Ecto neural progenitor cell (in vitro differentiated cells): Measurements from ENCODE around the gene SERPINB6.
A peak's percentile ranks its signal among the peaks of the same experiment; 100 is the strongest.
"Not testable (repeated sequence)": the region's sequence is repeated elsewhere in the genome, so short reads cannot be mapped to it uniquely, and the experiment has no call there.

Experiments
- DNase-seq: peaks from one replicate; pipeline ENCODE4 v3.0.0-alpha.2; 2018; ENCODE audit warnings: low spot score

The SERPINB6 gene

GRCh38 chr6:2958776-2959175, 12.6 kb downstream of the SERPINB6 start:
- DNase-seq = no peak

- no peak for DNase-seq
Measured at GRCh38 chr6:2958331-2958711, 13.0 kb downstream of the SERPINB6 start.

- DNase-seq = no peak
Measured at GRCh38 chr6:2957696-2958330, 13.6 kb downstream of the SERPINB6 start.

GRCh38 chr6:2956930-2957685, 14.3 kb downstream of the SERPINB6 start:
- no peak for DNase-seq

- no peak for DNase-seq
Measured at GRCh38 chr6:2953098-2953497, 18.3 kb downstream of the SERPINB6 start.

- DNase-seq = peak; percentile 88
Measured at GRCh38 chr6:2952557-2953095, 18.7 kb downstream of the SERPINB6 start.

GRCh38 chr6:2951728-2952127, 19.6 kb downstream of the SERPINB6 start:
- DNase-seq = no peak

- no peak for DNase-seq
Measured at GRCh38 chr6:2950713-2951112, 20.7 kb downstream of the SERPINB6 start.

- DNase-seq = no peak
Measured at GRCh38 chr6:2949536-2950083, 21.8 kb downstream of the SERPINB6 start.

- no peak for DNase-seq
Measured at GRCh38 chr6:2949121-2949520, 22.2 kb downstream of the SERPINB6 start.

- no peak for DNase-seq
Measured at GRCh38 chr6:2948228-2949025, 22.9 kb downstream of the SERPINB6 start.

GRCh38 chr6:2947445-2947844, 23.9 kb downstream of the SERPINB6 start:
- no peak for DNase-seq

GRCh38 chr6:2945153-2945452, 26.3 kb downstream of the SERPINB6 start:
- DNase-seq = no peak

- no peak for DNase-seq
Measured at GRCh38 chr6:2944405-2945152, 26.8 kb downstream of the SERPINB6 start.

GRCh38 chr6:2943564-2943955, 27.8 kb downstream of the SERPINB6 start:
- no peak for DNase-seq

GRCh38 chr6:2942914-2943563, 28.3 kb downstream of the SERPINB6 start:
- no peak for DNase-seq

- DNase-seq = not testable (repeated sequence)
Measured at GRCh38 chr6:2942116-2942515, 29.3 kb downstream of the SERPINB6 start.

- peak; percentile 22 for DNase-seq
Measured at GRCh38 chr6:2940851-2941250, 30.5 kb downstream of the SERPINB6 start.

GRCh38 chr6:2940010-2940850, 31.1 kb downstream of the SERPINB6 start:
- no peak for DNase-seq

- no peak for DNase-seq
Measured at GRCh38 chr6:2939315-2940009, 31.9 kb downstream of the SERPINB6 start.
